Measurements from ENCODE around the gene ATAT1. TPM values are rescaled to one million over a fixed set of nuclear protein-coding genes. Genes with fewer than 3 reads are reported as not detected.

ATAT1 gene
- total RNA-seq = 8.1 and 8.9 TPM in 2 replicates

DNA sequence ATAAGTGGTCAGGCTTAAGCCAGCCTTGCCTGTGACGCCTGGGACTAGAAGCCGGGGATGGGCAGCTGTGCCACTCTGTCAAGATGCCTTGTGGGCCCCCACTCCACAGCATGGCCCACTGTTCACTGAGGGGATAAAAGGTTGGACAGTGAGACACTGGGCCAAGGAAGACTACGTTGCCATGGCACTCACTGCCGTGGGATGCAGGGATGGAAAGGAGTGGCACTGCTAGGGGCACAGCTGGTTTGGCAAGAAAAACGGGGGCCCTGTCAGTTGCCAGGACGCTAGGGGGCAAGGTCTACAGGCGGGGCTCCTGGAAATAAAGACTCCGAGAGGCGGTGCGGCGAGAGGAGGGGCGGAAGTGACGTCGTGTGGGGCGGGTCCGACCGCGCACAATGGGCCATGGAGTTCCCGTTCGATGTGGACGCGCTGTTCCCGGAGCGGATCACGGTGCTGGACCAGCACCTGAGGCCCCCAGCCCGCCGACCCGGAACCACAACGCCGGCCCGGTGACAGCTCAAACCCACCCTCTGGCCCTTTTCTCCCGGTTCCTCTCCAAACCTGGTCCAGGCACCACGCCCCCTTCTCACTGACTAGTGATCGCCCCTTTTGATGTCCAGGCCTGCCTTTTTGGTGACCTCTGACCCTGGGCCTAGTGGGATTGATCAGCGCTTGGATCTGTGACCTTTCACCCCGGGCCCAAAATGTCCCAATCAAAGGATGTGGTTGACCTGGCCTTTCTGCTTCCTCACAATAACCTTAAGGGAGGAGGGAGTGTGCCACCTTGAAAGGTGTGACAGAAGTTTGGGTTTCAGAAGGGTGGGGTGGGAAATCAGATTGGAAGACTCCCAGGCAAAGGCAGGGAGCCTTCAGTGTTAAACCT lies at the start of gene ATAT1:
TSS of gene ATAT1 (plus strand) at position 391 of the 883 bp plus-strand sequence.
- no peak for DNase-seq (ENCODE audit: extremely low read depth, low read depth, low spot score)

DNA sequence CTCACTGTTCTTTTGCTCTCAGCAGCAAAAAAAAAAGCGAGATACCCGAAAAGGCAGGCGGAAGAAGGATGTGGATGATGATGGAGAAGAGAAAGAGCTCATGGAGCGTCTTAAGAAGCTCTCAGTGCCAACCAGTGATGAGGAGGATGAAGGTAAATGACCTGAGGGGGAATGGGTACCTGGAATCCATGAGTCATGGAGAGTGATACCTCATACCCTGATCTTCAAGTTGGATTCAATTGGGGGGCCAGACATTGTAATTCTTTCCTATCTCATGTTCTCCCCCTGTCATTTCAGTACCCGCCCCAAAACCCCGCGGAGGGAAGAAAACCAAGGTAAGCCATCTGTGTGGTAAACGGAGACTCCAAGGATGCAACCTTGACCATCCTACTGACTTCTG lies 48.6 kb upstream of the ATAT1 start:
- DNase-seq (ENCODE audit: extremely low read depth, low read depth, low spot score) = no peak

DNA sequence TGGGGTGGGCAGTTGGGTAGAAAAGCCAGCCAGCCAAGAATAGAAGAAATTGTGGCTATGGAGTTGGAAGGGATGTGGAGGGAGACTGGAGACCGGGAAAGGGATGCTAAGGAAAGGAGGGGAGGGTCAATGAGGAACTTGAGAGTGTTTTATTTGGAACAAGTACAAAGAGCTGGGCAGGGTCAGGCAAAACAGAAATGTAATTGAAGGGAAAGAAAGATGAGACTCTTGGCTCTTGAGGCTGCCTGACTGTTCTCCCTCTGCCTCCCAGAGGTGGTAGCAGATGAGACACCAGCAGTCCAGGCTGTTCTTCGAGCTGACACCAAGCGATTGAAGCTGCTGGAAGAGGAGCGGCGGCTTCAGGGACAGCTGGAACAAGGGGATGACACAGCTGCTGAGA lies 42.8 kb upstream of the ATAT1 start:
- DNase-seq (ENCODE audit: extremely low read depth, low read depth, low spot score) = no peak

DNA sequence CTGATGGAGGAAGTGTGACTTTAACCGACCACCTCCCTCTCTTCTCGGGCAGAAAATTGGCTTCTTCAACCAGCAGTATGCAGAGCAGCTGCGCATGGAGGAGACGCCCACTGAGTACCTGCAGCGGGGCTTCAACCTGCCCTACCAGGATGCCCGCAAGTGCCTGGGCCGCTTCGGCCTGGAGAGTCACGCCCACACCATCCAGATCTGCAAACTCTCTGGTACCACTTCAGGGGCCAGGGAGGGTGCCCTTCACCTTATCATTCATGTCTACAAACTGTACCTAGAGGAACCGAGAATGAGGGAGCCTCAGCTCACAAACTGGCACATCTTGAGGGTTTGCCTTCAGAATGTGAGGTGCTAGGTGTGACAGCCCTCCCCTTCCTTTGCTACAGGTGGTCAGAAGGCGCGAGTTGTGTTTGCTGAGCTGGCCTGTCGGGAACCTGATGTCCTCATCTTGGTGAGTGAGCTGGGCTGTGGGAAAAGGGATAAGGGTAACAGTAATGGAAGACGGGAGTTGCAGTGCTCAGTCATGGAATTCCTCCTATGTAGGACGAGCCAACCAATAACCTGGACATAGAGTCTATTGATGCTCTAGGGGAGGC lies 36.8 kb upstream of the ATAT1 start:
- no peak for DNase-seq (ENCODE audit: extremely low read depth, low read depth, low spot score)

DNA sequence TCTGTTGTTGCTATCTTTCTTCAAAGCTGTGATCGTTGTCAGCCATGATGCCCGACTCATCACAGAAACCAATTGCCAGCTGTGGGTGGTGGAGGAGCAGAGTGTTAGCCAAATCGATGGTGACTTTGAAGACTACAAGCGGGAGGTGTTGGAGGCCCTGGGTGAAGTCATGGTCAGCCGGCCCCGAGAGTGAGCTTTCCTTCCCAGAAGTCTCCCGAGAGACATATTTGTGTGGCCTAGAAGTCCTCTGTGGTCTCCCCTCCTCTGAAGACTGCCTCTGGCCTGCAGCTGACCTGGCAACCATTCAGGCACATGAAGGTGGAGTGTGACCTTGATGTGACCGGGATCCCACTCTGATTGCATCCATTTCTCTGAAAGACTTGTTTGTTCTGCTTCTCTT lies 36.2 kb upstream of the ATAT1 start:
- DNase-seq (ENCODE audit: extremely low read depth, low read depth, low spot score) = no peak

DNA sequence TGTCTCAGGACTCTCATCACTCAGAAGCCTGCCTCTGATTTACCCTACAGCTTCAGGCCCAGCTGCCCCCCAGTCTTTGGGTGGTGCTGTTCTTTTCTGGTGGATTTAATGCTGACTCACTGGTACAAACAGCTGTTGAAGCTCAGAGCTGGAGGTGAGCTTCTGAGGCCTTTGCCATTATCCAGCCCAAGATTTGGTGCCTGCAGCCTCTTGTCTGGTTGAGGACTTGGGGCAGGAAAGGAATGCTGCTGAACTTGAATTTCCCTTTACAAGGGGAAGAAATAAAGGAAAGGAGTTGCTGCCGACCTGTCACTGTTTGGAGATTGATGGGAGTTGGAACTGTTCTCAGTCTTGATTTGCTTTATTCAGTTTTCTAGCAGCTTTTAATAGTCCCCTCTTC lies 35.7 kb upstream of the ATAT1 start:
- DNase-seq (ENCODE audit: extremely low read depth, low read depth, low spot score) = no peak

DNA sequence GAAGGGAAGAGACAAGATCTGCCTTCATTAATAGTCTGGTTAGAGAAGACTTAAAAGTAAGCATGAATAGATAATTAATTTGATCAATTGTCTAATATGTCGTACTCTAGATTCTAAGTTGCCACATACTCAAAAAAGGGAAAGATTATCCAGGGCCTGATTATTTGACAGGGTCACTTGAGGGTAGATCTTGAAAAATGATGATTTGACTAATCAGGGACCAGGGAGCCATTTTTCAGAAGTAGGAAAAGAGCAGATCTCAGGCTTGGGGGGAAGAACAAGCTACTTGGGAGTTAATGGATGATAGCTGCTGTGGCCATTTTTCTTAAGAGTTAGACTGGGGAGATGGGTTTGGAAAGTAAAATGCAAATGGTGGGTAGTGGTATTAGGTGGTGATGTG lies 34.4 kb upstream of the ATAT1 start:
- no peak for DNase-seq (ENCODE audit: extremely low read depth, low read depth, low spot score)

DNA sequence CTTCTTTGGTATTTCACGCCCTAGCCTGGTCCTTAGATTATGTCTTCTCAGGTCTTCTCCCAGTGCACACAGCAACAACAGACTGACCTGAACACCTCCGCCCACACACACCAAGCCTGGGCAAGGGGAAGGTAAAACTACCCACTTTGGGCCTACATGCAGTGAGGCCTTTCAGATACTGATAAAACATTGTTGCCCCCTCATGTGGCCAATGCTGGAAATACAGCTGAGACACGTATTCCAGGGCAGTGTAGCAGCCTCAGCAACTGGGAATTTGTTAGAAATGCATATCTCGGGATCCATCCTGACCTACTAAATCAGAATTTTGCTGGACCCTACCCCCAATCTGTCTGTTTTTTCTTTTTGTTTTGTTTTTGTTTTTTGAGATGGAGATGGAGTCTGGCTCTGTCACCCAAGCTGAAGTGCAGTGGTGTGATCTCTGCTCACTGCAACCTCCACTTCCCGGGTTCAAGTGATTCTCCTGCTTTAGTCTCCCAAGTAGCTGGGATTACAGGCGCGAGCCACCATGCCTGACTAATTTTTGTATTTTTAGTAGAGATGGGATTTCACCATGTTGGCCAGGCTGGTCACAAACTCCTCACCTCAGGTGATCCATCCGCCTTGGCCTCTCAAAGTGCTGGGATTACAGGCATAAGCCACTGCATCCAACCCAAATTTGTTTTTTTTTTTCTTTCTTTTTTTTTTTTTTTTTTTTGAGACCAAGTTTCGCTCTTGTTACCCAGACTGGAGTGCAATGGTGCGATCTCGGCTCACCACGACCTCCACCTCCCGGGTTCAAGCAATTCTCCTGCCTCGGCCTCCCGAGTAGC lies 29.1 kb upstream of the ATAT1 start:
- peak; percentile 71 for DNase-seq (ENCODE audit: extremely low read depth, low read depth, low spot score)

DNA sequence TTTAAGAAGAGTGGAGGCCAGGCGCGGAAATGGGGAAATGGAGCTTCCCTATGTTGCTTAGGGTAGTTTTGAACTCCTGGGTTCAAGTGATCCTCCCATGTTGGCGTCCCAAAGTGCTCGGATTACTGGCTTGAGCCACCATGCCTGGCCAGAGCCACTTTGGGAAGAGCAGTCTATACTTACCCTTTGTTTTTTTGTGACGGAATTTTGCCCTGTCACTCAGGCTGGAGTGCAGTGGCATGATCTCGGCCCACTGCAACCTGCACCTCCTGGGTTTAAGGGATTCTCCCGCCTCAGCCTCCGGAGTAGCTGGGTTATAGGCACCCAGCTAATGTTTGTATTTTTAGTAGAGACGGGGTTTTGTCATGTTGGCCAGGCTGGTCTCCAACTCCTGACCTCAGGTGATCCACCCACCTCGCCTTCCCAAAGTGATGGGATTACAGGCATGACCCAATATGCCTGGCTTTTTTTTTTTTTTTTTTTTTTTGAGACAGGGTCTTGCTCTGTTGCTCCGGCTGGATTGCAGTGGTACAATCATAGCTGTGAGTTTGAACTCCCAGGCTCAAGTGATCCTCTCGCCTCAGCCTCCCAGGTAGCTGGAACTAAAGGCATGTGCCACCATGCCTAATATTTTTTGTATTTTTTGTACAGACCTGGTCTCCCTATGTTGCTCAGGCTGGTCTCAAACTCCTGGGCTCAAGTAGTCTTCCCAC lies 27.6 kb upstream of the ATAT1 start:
- no peak for DNase-seq (ENCODE audit: extremely low read depth, low read depth, low spot score)

DNA sequence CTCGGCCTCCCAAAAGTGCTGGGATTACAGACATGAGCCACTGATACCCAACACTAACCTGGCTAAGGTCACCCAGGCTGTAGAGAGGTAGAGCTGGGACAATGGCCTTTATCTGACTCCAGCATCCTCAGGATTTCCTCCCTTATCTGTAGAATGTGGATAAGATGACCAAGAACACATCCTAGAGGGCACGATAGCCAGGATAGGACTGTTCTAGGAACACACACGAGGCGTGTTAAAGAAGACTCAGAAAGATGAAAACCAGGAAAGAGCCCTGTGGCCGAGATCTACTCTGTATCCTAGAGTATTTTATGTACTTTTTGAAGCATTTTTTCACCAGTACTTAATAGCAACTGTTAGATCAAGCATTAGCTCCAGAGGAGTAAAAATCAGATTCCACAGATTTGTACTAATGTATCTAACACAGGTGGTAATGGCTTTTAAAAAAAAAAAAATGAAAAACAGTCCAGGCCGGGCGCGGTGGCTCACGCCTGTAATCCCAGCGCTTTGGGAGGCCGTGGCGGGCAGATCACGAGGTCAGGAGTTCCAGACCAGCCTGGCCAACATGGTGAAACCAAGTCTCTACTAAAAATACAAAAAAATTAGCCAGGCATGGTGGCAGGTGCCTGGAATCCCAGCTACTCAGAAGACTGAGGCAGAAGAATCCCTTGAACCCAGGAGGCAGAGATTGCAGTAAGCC lies 26.9 kb upstream of the ATAT1 start:
- no peak for DNase-seq (ENCODE audit: extremely low read depth, low read depth, low spot score)

DNA sequence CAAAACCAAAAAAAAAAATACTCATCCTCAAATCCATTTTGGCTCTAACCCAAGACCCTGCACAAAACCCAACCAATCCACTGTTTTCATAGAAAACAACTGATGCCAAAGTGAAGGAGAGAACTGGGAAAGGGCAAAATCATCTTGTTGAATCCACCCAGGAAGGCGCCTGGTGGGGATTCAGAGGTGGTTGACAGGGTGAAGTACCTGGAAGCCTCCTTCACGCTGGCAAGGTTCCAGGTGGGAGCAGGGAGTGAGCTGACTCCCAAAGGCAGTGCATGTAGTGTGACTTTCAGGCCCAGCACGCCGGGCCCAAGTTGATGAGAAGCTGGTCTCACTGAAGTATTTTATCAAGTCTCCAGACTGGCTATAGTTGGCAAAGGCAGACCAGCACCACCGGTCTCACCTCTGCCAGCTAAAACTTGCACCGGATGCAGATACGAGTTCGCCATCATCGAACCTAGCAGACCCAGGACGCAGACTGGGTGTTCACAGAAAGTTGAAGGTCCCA lies 26.2 kb upstream of the ATAT1 start:
- no peak for DNase-seq (ENCODE audit: extremely low read depth, low read depth, low spot score)

DNA sequence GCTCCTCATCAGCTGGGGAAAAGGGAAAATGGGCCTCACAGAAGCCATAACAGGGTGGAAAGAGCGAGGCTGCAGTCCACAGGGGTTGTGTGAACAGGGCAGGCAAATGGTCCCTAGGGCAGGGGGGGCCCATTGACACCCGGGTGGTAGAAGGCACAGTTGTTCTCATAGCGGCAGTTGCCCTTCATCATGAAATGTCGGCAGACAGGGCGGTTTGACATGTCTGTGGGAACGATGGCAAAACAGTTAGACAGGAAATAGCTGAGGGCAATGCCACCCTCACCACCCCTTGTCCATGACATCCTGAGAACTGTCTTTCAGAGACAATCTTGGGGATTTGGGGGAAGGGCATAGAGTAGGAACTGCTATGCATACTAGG lies 25.2 kb upstream of the ATAT1 start:
- no peak for DNase-seq (ENCODE audit: extremely low read depth, low read depth, low spot score)

DNA sequence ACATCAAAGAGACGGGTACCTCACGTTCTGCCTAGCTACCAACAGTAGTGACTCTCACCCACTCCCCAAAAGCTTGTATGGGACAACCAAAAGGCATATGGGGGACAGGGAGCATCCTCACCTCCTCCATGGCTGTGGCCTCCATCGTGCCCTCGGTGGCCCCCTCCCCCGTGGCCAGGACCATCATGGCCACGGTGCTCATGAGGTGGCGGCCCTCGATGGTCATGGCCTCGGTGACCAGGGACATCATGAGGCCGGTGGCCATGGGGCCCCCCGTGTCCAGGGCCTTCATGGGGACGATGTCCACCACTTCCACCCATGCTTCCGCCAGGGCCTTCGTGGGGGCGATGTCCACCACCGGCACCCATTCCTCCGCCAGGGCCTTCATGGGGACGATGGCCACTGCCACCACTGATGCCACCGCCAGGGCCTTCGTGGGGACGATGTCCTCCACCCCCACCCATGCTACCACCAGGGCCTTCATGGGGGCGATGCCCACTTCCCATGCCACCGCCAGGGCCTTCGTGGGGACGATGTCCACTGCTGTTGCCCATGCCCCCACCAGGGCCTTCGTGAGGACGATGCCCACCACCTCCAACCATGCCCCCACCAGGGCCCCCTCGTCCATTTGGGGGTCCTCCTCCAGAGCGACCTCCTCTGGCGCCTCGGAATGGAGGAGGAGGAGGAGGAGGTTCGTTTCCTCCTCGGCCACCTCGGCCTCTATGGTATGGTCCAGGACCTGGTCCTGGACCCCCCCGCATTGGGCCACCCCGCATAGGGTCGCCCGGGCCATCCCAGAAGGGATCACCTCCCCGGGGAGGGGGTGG lies 24.6 kb upstream of the ATAT1 start:
- no peak for DNase-seq (ENCODE audit: extremely low read depth, low read depth, low spot score)

DNA sequence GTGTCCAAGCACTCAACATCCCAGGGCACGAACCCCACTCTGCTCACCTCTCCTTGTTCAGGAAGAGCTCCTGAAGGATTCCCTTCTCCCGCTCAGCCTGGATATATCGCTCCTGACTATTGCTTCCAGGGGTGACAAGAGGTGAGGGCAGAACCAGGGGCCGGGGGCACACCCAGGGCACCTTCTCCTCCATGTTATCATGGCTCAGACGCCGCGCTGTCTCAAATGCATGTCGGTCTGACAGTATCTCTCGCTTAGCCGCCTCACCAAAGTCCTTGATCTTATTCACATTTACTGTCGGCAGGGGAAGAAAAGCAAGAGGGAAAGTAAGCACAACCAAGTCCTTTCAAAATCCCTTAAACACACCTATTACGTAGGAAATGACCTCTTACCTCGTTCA lies 22.7 kb upstream of the ATAT1 start:
- DNase-seq (ENCODE audit: extremely low read depth, low read depth, low spot score) = no peak

DNA sequence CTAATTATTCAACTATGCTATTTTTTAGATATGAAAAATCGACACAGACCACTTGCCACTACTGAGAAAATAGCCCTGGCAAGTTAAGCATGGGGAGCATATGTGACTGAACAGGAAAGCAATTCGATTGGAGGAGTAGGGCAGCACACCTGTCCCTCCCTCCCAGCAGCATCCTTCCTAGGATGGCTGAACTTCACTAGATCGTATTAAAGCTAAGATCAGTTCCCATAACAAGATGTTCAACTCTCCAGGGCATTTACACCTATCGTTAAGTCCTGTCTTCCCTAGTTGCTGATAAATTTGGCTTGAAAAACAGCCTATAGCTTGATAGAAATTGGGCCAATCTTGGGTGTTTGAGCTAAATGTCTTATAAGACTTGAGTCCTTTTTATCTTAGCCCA lies 16.6 kb upstream of the ATAT1 start:
- DNase-seq (ENCODE audit: extremely low read depth, low read depth, low spot score) = no peak

DNA sequence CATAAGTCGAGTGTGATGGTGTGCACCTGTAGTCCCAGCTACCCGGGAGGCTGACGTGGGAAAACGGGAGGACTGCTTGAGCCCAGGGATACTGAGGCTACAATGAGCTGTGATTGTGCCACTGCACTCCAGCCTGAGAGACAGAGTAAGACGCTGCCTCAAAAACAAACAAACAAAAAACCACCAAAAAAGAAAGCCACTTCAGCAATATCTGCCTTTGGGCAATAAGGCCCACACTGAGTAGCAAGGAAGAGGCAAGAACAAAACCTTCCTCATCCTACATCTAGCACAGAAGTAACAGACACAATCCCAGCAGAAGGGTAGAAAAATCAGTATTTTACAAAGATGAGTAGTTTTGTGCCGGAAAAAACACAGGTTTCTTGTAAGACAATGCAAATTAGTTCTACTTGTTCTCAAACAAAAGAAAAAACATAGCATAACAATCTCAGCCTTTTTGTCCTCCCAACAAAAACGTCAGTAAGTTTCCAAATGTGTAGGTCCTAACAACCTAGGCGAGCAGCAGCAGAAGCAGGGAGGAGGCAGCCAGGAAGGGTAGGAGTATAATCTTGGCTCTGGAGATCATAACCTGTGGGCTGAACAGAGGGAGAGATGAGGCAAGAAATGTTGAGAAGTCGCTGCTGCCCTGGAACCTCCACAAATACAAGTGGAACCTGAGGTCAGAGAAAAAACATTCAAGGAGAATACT lies 15.4 kb upstream of the ATAT1 start:
- DNase-seq (ENCODE audit: extremely low read depth, low read depth, low spot score) = no peak

DNA sequence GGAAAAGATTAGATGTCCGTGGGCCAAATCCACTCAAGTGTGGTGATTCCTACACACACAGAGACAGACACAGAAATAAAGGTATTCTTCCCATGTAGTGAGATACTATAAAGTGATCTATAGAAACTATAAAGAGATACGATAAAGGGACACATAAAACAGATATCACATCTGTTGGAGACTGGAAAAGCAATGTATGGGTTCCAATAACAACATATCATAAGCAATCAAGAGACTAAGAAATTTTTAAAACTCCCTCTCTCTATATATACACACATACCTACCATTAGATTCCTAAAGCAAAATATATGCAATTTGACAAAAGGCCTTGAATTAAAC lies 14.8 kb upstream of the ATAT1 start:
- no peak for DNase-seq (ENCODE audit: extremely low read depth, low read depth, low spot score)

DNA sequence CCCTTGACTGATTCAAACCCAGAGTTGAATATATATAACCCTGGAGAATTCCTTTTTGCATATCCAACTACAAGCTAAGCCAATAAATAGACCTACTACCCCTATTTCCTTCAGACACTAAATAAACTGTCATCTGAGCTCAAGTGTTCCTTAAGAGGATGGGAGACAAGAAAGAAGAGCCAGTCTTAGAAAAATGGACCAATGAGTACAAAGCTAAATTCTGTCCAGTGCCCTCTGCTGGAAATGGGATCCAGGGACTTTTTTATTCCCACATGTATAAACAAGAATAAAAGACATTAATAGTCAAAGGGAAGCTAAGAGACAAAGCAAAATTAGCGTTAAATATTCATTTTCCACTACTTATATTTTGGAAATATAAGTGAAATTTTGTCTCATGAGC lies 14.5 kb upstream of the ATAT1 start:
- DNase-seq (ENCODE audit: extremely low read depth, low read depth, low spot score) = no peak
